Testis (tissue), 3 donors: Measurements from ENCODE around the gene SIK3. TPM values are rescaled to one million over a fixed set of nuclear protein-coding genes. Genes with fewer than 3 reads are reported as not detected.

ENCODE experiments used
- DNase-seq: peaks from one replicate; pipeline ENCODE4 v3.0.0-alpha.2; 2019
- H3K27ac ChIP-seq, 2 donors: fragments of 200-600 bp; sonication (generic); one replicate each; pipeline ENCODE4 v1.5.1; 2019
- H3K27me3 ChIP-seq: fragments of 200-600 bp; sonication (generic); one replicate; pipeline ENCODE4 v1.5.1; 2019
- H3K36me3 ChIP-seq: fragments of 200-600 bp; sonication (generic); one replicate; pipeline ENCODE4 v1.5.1; 2017; ENCODE audit warnings: low read depth; ENCODE audit errors: missing control alignments
- H3K4me1 ChIP-seq: fragments of 200-600 bp; sonication (generic); one replicate; pipeline ENCODE4 v1.5.1; 2019
- H3K4me3 ChIP-seq, 2 donors: fragments of 200-600 bp; sonication (generic); one replicate each; pipeline ENCODE4 v1.5.1; 2017 to 2019
- H3K9me3 ChIP-seq: fragments of 200-600 bp; sonication (generic); one replicate; pipeline ENCODE4 v1.5.1; 2017
- CTCF ChIP-seq, 3 experiments: fragments of 450-650 bp in 2 of 3; fragments of 200-600 bp in 1 of 3; sonication (generic) in 1 of 3; IDR thresholded peaks; one replicate each; pipeline ENCODE4 v1.5.1; 2016 to 2019; ENCODE audit warnings: antibody characterized with exemption in 3 of 3, mild to moderate bottlenecking in 2 of 3, moderate library complexity in 1 of 3
- POLR2A ChIP-seq: fragments of 450-650 bp; IDR thresholded peaks from one replicate; pipeline ENCODE4 v1.6.1; 2017; ENCODE audit warnings: antibody characterized with exemption, mild to moderate bottlenecking, moderate library complexity
- WGBS, 2 donors: methylation state at CpG; one replicate each; pipeline ENCODE4 v1.1.5; 2018; 5-methylcytosine and 5-hydroxymethylcytosine counted together
- intact Hi-C: fragments of 100-400 bp; cut with DNase I; formaldehyde crosslinking; loops from one replicate; pipeline ENCODE4 v1.15.1; 2023; ENCODE audit warnings: low total_unique reads
- polyA plus RNA-seq: library from polyadenylated mRNA; stranded (reverse); fragments of 350-450 nt; fragmentation: Illumina TruSeq; extraction: RNeasy Lipid Tissue Mini Kit (QIAGEN cat#74804); gene quantifications from one replicate; pipeline ENCODE4 v1.2.3, GENCODE V29; 2014; ENCODE audit warnings: low read depth, low replicate concordance; ENCODE audit not compliant: insufficient read depth
- total RNA-seq, 2 donors: library from RNA; depleted of rRNA; stranded (reverse); fragments of >200 nt; gene quantifications; one replicate each; pipeline ENCODE4 v1.2.3, GENCODE V29; 2016

Gene SIK3
- total and polyA plus RNA-seq, 3 donors from 2014 or later = 112 to 125 (median 123) TPM

DNA sequence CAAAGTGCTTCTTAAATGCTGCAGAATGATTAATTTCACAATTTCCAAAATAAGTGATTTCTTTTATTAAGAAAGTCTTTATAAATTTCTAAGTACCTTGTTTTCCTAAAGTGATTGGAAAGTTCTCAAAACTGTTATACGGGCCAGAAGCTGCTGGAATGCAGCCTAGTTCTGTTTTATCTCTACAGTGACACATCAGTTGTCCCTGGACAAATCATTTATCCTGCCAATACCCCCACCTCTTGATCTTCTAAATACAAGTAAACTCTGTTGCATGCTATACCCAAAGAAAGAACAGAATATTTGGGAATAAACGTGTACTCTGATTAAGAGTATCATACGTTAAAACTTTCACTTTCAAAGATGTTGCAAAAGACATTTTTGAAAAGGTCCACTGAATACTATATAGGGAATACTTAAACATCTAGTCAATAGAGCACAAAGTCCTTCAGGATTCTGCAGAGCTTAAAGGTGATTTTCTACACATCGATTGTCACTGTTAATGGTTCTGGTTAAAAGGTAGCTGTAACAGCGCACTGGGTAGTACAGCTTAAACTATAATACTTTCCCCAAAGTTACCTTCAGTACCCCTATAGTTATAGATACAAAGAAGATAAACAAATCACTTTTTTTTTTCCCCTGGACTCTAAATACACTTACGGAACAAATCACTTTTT, 168.7 kb downstream of the SIK3 start:
- Histone ChIP-seq H3K27me3 (no peaks in the 10 kb centered on the region), H3K36me3 (no peaks in the 10 kb centered on the region), H3K9me3 (no peaks in the 10 kb centered on the region), H3K27ac (no peak overlapping the region), H3K4me1 (peaks cover 12% of the 10 kb centered on the region), H3K4me3 (no peak overlapping the region)
- intact Hi-C loops = no loop called here
- WGBS, 2 donors = 41 to 43% methylated on average over 6 of the region's 6 CpGs
- TF ChIP-seq POLR2A (no peak), CTCF (IDR thresholded peaks at IDR 0.05) (no peak)
- peak; percentile 37 for DNase-seq

GRCh38 chr11:116928845-116929244, 169.4 kb downstream of the SIK3 start:
- TF ChIP-seq POLR2A (no peak), CTCF (IDR thresholded peaks at IDR 0.05) (no peak)
- H3K9me3 ChIP-seq = no peaks in the 10 kb centered on the region
- no peak overlapping the region for H3K4me3 ChIP-seq
- H3K27me3 ChIP-seq = no peaks in the 10 kb centered on the region
- no peak for DNase-seq
- no peaks in the 10 kb centered on the region for H3K36me3 ChIP-seq
- WGBS, 2 donors = 53 to 65% methylated on average over 5 of the region's 5 CpGs
- H3K4me1 ChIP-seq = peaks cover 12% of the 10 kb centered on the region
- intact Hi-C loops = no loop called here
- no peak overlapping the region for H3K27ac ChIP-seq

- Histone ChIP-seq H3K9me3 (no peaks in the 10 kb centered on the region), H3K4me3 (no peak overlapping the region), H3K27ac (no peak overlapping the region), H3K27me3 (no peaks in the 10 kb centered on the region), H3K36me3 (no peaks in the 10 kb centered on the region), H3K4me1 (peaks cover 12% of the 10 kb centered on the region)
- 95 to 100% methylated on average over 1 of the region's 1 CpG for WGBS, 2 donors
- TF ChIP-seq POLR2A = no peak
- no peak for TF ChIP-seq CTCF (IDR thresholded peaks at IDR 0.05)
- no peak for DNase-seq
- intact Hi-C loops = no loop called here
Observed at GRCh38 chr11:116928102-116928777, 170.0 kb downstream of the SIK3 start.

DNA sequence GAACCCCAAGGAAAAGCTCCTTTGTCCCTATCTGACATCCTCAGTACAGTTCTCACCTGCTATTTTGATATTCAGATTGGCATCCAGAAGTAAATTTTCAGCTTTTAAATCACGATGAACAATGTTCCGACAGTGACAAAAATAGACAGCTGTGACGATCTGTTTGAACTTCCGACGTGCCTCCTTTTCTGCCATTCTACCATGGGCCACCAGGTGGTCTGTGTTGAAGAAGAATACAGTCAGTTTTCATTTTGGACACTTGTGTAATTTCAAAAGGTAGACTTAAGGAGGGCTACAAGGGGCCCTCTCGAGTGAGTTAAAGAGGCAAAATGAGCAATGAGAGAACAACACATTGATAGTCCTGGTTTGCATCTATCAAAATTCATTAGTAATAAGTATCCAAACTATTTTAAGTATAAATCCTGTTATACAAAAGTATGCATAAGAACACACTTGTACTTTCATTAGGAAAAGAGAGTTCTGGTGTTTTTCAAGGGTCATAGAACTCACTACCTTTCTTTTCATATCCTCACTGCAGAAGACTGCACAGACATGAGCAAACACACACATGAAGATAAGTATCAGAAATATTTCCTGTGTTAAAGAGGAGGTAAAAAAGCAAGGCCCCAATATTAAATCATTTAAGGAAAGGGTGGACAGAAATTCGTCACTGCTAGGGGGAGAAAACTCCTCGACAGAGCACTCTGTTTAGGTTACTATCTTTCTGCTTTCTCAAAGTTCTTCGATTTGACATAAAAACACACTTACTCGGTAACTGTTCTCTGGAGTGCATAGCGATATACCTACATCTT, 170.9 kb downstream of the SIK3 start:
- H3K36me3 ChIP-seq = no peaks in the 10 kb centered on the region
- H3K9me3 ChIP-seq = no peaks in the 10 kb centered on the region
- H3K27me3 ChIP-seq = no peaks in the 10 kb centered on the region
- no peak overlapping the region for H3K4me3 ChIP-seq
- WGBS, 2 donors = 80 to 83% methylated on average over 11 of the region's 11 CpGs
- no peak for DNase-seq
- H3K27ac ChIP-seq = no peak overlapping the region
- intact Hi-C loops = no loop called here
- TF ChIP-seq CTCF (IDR thresholded peaks at IDR 0.05) = peak; percentile 20 to 35 (median 28)
- no peak for TF ChIP-seq POLR2A
- peaks cover 12% of the 10 kb centered on the region for H3K4me1 ChIP-seq
